Activated T-cell treated with anti-CD3 and anti-CD28 coated beads, Interleukin-2, amount 50 U/mL, for 1 hour (primary cell): ENCODE results near the gene EFCAB10.

Source experiments
- DNase-seq: peaks from one replicate; pipeline ENCODE4 v3.0.0-alpha.2; 2020

Gene EFCAB10

GRCh38 chr7:105596866-105597265 is 15.6 kb upstream of the EFCAB10 start:
- no peak for DNase-seq

- no peak for DNase-seq
These were observed 12.7 kb upstream of the EFCAB10 start for GRCh38 chr7:105594034-105594433.

- no peak for DNase-seq
These were observed 10.2 kb upstream of the EFCAB10 start for GRCh38 chr7:105591522-105591921.

GRCh38 chr7:105590793-105591192 is 9.5 kb upstream of the EFCAB10 start:
- DNase-seq = no peak

GRCh38 chr7:105589356-105590077 is 8.2 kb upstream of the EFCAB10 start:
- DNase-seq = peak; percentile 36

- DNase-seq = no peak
These were observed 6.8 kb upstream of the EFCAB10 start for GRCh38 chr7:105587909-105588635.

- no peak for DNase-seq
These were observed 4.7 kb upstream of the EFCAB10 start for GRCh38 chr7:105585850-105586500.

GRCh38 chr7:105584165-105584564 is 2.9 kb upstream of the EFCAB10 start:
- no peak for DNase-seq

- DNase-seq = no peak
These were observed 1.8 kb upstream of the EFCAB10 start for GRCh38 chr7:105583061-105583460.

GRCh38 chr7:105580022-105580740 is 1.1 kb downstream of the EFCAB10 start:
- DNase-seq = no peak

GRCh38 chr7:105578496-105578895 is 2.8 kb downstream of the EFCAB10 start:
- no peak for DNase-seq

GRCh38 chr7:105577251-105577650 is 4.0 kb downstream of the EFCAB10 start:
- no peak for DNase-seq

- DNase-seq = no peak
These were observed 9.4 kb downstream of the EFCAB10 start for GRCh38 chr7:105571891-105572290.

- no peak for DNase-seq
These were observed 13.5 kb downstream of the EFCAB10 start for GRCh38 chr7:105567821-105568220.

- no peak for DNase-seq
These were observed 14.3 kb downstream of the EFCAB10 start for GRCh38 chr7:105567024-105567423.

GRCh38 chr7:105565190-105565589 is 16.1 kb downstream of the EFCAB10 start:
- no peak for DNase-seq

GRCh38 chr7:105559926-105560325 is 21.4 kb downstream of the EFCAB10 start:
- DNase-seq = no peak

GRCh38 chr7:105538339-105538738 is 43.0 kb downstream of the EFCAB10 start:
- no peak for DNase-seq

GRCh38 chr7:105532709-105533460 is 48.4 kb downstream of the EFCAB10 start:
- DNase-seq = no peak

GRCh38 chr7:105531792-105532671 is 49.3 kb downstream of the EFCAB10 start, which contains the start of gene RINT1:
Gene RINT1 (plus strand): TSS chr7:105532201. CDS start chr7:105532316, 115 bp downstream.
- peak; percentile 91 for DNase-seq

GRCh38 chr7:105530546-105530945 is 50.7 kb downstream of the EFCAB10 start:
- no peak for DNase-seq
